ENCODE measurements around the gene ME1.
"Not testable (repeated sequence)": the region's sequence is repeated elsewhere in the genome, so short reads cannot be mapped to it uniquely, and the experiment has no call there.

The ME1 gene
- 0.90 to 1.5 reads per million in 2 experiments for total RNA-seq

DNA sequence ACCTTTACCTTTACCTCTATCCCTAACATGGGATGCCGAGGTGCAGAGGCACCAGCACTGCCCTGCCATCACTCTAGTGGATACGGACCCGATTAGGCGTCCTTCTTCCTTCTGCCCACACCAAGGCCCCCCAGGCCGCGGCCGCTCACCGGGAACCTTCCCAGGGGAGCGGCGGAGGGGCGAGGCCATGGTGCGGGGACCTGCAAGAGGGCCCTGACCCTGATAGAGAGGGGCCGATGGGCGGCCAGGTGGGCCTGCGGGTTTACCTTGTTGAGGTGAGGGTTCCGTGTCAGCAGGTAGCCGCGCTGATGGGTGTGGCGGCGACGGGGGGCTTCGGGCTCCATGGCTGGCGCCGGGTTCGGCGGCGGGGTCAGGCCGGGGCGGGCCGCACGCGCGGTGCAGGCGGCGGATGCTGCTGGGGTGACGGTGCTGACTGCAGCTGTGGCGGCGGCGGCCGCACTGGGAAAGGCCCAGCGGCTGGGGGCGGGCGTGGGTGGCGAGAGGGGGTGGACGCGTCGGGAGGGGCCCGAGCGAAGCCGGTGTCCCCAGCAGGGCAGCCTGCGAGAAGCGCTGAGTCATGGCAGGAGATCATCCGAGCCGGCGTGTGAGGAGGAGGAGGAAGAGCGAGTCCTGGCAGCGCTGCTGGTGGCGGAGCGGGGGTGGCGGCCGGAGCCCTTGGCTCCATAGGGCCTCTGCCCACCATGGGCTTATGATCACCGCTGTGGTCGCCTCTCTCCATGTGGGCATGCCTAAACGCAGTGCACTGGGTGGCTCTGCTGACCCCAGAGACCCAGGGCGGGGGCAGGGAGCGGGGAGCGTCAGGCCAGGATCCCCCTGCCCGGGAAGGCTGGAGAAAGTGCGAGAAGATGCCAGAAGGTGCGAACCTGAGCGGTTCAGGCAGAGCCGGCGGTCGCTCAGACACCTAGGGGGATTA lies at the start of gene ME1:
Gene ME1, minus strand, starts transcription at position 441 of the 934 bp plus-strand sequence. Its CDS starts 97 bp downstream, at position 344.
- DNase-seq (ENCODE audit: low read depth): no peak

DNA sequence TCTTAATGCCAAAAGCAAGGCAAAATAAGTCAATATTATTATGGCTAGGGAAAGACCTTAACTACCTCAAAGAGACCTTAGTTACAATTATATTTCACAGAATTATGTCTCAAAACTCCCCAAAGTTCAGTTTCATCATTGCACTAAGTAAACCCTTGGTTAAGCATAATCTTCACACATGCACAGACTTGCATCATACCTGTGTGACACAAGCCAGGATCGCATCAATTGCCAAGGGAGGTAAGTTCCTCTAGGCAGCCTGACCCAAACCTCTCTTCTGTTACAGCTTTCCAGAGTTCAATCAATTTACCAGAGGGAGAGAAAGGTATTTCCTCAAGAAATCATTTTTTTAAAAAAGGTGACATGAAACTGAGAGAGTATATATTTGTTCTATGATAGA lies 49.6 kb upstream of the ME1 start:
- DNase-seq (ENCODE audit: low read depth): no peak

DNA sequence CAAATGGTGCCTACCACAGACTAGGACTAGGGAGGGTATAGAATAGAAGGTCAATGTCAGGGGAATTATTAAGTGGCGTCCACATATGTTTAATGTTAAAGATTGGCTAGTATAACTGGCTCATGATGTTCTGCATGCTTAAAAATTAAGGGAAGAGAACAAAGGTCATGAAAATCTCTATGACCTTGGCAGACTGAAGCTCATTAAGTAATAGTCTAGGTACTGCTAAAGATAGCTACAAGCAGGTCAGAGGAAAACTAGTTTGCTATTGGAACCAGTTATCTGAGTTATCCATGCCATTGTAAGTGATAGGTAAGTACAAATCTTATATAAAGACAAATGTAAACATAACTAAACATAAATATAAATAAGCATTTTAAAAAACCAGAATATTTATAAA lies 48.5 kb upstream of the ME1 start:
- DNase-seq (ENCODE audit: low read depth): no peak

DNA sequence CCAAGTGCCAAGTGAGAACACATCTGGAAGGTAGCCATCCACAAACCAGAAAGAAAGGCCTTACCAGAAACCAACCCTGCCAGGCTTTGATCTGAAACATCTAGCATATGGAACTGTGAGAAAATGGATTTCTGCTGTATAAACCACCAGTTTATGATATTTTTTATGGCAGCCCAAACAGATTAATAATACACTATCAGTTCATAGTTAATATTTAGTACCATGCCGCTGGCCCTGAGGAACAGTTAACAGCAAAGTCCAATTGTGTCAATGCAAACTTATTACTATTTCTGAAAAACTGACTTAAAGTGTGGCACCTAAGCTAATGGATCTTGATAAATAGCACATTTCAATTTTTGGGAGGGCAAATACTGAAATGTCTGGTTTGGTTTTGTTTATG lies 46.1 kb upstream of the ME1 start:
- DNase-seq (ENCODE audit: low read depth): no peak

DNA sequence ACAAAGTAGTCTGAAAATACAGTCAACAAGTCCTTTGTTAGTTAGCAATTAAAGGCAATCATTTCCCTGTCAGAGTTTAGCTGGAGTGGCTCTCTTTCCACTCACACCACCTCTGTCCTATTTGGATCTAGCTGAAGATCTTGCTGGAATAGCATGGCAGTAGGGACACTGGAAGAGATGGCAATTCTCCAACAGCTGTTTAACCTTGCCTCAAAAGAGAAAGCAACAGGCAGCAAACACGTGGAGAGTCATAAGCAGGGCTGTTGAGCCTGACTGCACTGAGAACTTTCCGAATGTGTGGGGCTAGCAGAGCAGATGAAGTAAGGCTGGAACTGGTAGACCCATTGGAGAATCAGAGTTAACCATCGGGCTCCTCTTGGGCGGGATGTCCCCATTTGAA lies 43.5 kb upstream of the ME1 start:
- no peak for DNase-seq (ENCODE audit: low read depth)

DNA sequence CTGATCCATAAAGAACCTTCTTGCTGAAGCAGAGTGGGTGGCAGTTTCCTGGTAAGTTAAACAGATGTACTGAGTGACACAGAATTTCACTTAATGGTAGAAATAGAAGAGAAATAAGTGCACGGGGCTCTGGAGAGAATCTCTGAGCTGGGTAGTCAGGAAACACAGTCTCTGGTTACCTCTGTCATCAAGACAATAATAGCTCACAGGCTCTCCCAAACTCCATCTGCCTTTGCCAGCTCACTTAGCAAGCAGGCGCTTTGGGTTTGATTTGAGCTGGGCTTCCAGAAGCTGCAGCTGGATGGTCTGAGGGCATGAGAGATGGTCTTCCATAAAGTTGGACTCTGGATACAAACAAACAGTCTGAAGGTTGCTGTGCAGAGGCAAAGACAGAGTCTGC lies 41.9 kb upstream of the ME1 start:
- no peak for DNase-seq (ENCODE audit: low read depth)

DNA sequence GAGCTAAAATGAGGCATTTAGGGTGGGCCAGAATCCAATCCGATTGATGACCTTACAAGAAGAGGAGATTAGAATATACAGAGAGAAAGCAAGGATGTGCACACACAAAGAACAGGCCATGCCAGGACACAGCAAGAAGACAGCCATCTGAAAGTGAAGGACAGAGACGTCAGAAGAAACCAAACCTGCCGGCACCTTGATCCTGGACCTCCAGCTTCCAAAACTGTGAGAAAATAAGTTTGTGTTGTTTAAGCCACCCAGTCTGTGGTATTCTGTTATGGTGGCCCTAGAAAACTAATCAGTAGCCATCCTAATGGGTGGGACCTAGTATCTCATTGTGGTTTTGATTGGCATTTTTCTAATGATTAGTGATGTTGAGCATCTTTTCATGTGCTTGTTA lies 39.7 kb upstream of the ME1 start:
- no peak for DNase-seq (ENCODE audit: low read depth)

DNA sequence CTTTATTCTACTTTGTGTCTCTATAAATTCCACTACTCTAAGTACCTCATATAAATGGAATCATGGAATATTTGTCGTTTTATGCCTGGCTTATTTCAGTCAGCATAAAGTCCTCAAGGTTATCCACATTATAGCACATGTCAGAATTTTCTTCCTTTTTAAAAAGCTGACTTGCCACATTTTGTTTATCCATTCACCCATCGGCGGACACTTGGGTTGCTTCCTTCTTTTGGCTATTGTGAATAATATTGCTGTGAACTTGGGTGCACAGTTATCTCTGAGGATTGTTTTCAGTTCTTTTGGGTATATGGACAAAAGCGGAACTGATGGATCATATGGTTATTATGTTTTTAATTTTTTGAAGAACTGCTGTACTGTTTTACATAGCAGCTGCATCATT lies 39.1 kb upstream of the ME1 start:
- no peak for DNase-seq (ENCODE audit: low read depth)

DNA sequence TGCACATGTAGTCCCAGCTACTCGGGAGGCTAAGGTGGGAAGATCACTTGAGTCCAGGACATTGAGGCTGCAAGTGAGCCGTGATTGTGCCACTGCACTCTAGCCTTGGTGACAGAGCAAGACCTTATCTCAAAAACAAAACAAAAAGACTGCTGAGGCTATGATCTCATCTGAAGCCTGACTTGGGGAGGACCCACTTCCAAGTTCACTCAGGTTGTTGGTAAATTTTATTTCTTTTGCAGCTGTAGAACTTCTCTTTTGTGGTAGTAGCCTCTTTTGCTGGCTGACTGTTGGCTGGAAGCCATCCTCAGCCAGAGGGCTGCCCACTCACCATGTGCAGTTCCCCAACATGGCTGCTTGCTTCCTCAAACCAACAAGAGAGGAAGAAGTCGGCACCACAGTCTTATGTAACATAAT lies 36.8 kb upstream of the ME1 start:
- DNase-seq (ENCODE audit: low read depth): no peak

DNA sequence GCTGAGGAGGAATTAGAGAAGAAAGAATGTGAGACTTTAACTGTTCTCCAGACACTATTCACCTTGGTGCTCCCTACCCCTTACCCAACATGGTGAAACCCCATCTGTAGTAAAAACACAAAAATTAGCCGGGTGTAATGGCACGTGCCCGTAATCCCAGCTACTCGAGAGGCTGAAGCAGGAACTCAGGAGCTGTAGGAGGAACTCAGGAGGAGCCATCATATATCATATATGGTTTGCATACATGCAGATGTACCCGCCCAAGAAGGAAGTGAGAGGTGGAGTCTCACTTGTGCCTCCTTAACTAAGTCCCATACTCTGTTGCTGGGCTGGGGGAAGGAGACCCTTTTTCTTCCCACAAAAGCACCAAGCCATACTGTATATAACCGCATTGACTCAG lies 35.5 kb upstream of the ME1 start:
- no peak for DNase-seq (ENCODE audit: low read depth)

DNA sequence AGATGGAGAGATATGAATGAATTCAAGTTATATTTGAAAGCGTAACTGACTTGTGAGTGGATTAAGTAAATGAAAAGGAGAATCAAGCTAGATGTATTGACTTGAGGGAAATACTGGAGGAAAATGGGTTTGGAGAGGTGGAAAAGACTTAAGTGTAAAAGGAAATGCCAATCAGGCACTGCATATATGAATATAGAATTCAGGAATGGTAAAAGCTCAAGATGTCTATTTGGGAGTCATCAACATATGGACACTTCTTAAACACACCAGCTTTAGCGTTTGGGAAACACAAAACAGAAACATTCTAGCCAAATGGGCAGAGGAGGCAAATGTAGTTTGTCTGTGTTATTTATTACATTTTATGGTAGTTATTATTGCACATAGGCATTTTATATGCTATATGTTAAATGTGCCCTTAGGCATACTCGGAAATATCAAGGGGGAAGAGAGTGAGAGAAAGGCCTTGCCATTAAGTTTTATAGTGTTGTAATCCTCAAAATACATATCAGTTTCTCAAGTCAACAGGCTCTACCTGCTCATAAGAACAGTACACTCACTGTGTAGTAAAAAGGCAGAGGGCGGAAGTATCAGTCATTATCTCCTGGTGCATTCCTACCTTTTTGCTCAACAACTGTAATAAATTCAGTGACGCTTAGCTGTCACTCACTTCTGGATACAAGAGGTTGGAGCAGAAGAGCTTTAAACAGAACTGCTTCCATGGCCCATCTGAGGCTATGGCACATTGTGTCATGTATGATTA lies 33.7 kb upstream of the ME1 start:
- no peak for DNase-seq (ENCODE audit: low read depth)

DNA sequence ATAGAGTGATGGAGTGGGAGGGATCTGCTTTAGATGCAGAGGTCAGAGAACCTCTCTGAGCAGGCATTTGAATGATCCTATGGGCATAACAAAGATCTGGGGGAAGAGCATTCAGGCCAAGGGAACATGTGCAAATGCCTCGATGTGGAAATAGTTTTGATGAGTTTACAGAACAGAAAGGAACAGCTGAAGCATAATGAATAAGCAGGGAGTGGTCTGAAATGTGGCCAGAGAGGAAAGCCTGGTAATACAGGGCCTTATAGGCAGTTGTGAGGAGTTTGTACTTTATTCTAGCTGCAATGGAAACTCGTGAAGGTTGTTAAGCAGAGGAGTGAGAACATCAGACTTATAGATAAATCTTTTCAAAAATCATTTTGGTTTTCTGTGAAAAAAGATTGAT lies 33.0 kb upstream of the ME1 start:
- no peak for DNase-seq (ENCODE audit: low read depth)

DNA sequence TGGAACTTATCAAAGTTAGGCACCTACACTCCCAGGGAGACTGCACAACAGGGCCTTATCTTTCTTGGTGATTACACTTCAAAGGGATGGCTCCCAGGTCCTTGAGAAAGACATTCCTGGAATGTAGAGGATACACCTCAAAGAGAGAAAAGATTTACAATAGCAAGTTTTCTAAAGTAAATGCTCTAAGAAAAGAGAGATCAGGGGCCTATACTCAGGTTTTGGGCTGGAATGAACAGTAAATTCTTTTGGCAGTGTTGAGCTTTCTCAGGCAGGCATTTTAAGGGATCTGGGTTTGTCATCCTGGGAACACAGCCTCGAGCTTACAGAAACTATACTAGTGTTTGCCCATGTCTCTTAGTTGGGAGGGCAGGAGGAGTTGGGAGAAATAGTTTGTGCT lies 31.7 kb upstream of the ME1 start:
- DNase-seq (ENCODE audit: low read depth): no peak

DNA sequence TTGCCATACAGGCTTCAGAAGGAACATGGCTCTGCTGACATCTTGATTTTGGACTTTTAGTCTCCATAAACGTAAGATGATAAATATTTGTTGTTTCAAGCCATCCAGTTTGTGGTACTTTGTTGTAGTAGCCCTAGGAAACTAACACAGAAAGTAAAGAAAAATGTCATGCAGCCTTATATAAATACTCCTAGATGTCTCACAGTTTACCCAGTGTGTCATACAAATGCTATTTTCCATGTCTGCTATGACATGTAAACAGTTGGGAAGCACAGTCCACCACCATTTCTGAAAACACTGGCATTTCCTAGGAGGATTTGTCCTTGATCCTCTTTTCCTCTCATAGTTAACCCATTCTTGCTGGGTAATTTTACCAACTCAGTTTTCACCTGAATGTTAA lies 30.6 kb upstream of the ME1 start:
- no peak for DNase-seq (ENCODE audit: low read depth)

DNA sequence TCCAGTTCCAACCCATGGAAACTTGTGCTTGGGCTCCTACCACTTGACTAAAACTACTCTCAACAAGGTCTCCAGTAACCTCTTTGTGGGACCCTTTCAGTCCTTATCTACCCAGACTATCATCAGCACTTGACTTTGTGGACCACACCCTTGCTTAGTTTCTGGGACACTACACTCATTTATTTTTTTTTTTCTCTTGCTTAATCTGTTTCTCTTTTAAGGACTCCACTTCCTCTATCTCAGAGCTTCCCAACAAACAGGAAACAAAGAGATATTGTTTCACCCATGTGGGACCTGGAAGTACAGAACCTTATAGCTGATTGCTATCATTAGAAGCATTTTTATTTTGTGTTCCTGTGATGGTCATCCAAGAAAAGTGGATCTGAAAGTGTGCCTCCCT lies 28.8 kb upstream of the ME1 start:
- no peak for DNase-seq (ENCODE audit: low read depth)

DNA sequence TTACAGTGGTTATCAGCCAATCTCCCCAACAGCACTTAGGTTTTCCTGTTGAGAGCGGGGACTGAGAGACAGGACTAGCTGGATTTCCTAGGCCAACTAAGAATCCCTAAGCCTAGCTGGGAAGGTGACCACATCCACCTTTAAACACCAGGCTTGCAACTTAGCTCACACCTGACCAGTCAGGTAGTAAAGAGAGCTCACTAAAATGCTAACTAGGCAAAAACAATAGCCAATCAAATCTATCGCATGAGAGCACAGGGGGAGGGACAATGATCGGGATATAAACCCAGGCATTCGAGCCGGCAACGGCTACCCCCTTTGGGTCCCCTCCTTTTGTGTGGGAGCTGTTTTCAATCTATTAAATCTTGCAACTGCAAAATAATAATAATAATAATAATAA lies 19.2 kb upstream of the ME1 start:
- not testable (repeated sequence) for DNase-seq (ENCODE audit: low read depth)

DNA sequence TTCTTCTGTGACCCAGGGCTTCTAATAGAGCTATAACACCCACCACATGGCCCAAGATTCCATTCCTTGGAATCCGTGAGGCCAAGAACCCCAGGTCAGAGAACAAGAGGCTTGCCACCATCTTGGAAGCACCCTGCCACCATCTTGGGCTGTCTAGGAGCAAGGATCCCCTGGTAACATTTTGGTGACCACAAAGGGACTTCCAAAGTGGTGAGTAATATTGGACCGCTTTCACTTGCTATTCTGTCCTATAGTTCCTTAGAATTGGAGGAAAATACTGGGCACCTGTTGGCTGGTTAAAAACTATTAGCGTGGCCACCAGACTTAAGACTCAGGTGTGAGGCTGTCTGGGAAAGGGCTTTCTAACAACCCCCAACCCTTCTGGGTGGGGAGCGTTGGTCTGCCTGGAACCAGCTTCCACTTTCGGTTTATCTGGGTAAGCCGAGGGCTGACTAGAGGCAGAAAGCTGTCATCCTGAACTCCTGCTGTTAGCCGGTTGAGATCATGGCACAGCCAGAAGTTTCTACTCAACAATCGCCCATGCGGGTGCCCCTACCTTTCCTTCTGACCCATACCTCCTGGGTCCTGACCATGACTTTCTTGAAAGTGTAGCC lies 13.3 kb upstream of the ME1 start:
- not testable (repeated sequence) for DNase-seq (ENCODE audit: low read depth)

DNA sequence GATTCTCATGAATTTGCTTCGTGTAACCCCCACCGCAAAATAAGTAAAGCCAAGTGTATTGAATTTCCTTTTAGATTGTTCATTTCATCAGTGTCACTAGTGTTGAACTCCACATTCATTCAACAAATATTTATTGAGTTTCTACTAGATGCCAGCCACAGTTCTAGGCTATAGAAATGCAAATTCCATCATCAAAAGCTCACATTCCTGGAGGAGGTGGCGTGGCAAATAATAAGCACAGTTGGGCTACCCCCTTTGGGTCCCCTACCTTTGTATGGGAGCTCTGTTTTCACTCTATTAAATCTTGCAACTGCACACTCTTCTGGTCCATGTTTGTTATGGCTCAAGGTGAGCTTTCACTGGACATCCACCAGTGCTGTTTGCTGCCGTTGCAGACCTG lies 12.7 kb upstream of the ME1 start:
- no peak for DNase-seq (ENCODE audit: low read depth)

DNA sequence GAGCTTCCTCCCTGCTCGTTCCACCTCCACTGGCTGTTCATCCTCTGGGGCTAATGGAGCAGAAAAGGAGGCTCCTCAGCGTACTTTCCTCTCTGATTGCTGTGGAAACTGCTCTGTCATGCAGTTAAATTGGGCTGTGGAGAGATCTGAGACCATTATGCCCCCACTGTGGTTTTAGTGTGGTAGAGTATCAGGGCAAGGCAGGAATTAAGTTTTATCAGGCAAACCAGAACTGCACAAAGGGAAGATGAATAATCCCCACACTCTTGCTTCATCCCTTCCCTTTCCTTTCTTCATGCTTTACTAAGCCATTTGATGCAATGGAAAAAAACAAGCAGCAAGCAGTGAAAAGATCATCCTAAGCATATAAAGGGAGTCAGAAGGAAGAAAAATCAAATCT lies 11.9 kb upstream of the ME1 start:
- DNase-seq (ENCODE audit: low read depth): no peak

DNA sequence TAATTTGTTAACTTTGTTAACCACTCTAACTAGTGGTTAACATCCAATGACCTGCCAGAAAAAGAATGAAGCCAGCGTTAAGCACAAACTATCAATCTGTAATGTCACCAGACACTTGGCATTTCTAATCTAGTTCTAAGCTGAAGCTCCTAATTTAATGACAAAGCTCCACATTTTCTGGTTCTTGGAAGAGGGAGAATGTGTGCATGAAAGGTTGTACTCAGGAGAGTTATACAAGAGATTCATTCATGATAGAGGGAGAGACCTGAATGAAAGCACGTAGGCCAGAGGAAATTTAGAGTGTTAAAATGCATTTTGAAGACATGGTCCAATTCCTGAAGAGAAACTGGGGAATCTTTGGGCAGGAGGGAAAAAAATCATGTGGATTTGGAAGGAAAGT lies 8.3 kb upstream of the ME1 start:
- no peak for DNase-seq (ENCODE audit: low read depth)

DNA sequence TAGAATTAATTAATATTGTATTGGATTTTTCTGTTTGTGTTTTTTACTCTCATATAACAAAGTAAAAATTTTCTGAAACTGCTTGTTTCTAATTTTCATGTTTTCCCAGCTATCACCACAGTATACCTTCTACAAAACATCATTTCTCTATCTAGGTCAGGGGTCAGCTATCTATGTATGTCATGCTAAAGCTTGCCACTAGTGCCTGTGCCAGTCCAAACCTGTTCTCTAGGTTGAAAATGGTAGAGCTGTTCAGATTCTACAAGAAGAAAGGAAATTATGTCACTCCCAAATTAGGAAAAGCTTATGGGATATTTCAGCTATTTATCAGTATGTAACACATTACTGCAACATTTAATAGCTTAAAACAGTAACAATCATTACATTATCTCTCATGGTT lies 5.8 kb upstream of the ME1 start:
- no peak for DNase-seq (ENCODE audit: low read depth)

DNA sequence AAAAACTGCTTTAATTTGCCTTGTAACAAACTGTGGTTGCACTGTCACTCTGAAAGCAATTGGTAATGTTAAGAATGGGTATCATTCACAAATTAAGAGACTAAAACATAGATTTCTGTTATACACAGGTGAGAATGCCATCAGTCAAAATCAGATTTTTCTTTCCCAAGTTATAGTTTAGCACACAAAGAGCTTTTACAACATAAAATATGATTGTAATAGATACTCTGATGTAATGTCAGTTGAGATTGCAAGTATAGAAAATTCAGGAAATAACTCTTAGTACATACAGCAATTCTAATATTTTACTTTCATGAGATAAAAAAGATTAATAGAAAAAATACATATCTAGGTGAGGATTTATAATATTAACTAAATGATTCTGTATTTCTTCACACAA lies 2.3 kb upstream of the ME1 start:
- DNase-seq (ENCODE audit: low read depth): no peak

DNA sequence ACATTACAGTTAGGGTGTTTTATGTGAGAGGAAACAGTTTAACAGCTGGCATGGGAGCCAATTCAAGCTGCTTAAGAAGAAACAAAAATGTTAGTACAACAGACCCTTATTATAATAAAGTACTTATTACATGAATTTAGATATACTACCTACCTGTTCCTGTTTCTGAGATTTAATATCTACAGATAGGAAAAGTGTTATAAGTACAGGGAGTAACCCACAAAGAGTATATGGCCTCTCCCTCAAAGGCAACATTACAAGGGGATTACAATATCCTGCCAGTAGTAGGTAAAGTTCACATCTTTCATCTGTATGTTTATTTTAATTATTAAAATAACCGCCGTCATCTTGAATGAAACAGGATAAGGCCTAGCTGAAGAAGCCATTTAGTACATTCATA lies 1.8 kb upstream of the ME1 start:
- DNase-seq (ENCODE audit: low read depth): no peak
